ENCODE data around the gene MAP2. TPM values are rescaled to one million over a fixed set of nuclear protein-coding genes. Genes with fewer than 3 reads are reported as not detected.

MAP2 gene
- total RNA-seq, 1 experiment from 2014 or later: 63.3 TPM

- Histone ChIP-seq H3K4me3 (peak overlapping the region; percentile 81), H3K27ac (peak overlapping the region; percentile 94), H3K9me3 (replicated peaks) (no peaks in the 10 kb centered on the region), H3K4me1 (peaks cover 15% of the 10 kb centered on the region), H3K27me3 (no peaks in the 10 kb centered on the region), H3K36me3 (no peaks in the 10 kb centered on the region)
- DNase-seq: peak; percentile 62 to 82
Observed at GRCh38 chr2:209772290-209772685, 348.4 kb downstream of the MAP2 start.

DNA sequence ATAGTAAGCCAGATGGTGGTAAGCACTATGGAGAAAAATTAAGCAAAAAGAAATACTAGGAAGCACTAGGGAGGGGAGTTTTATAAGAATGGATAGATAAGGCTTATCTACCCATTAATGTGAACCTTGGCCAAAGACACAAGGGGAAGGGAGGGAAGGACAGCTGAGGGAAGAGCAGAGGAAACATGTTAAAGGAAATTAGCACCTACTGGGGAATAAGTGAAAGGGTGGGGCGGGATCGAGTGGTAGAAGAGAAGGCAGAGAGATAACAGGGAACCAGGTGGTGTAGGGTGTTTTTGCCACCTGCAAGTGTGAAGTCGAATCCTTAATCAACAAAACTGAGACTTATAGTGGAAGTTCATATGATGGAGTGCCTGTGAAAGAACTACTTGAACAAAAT lies 349.5 kb downstream of the MAP2 start:
- Histone ChIP-seq H3K9me3 (replicated peaks) (no peaks in the 10 kb centered on the region), H3K4me1 (peaks cover 15% of the 10 kb centered on the region), H3K27ac (peak overlapping the region; percentile 94), H3K27me3 (no peaks in the 10 kb centered on the region), H3K4me3 (no peak overlapping the region), H3K36me3 (no peaks in the 10 kb centered on the region)
- peak; percentile 11 to 43 for DNase-seq

Measured in SJCRH30 (cell line).